RWPE1 (cell line): ENCODE results near the gene ZSCAN5B.
"Not testable (repeated sequence)": the region's sequence is repeated elsewhere in the genome, so short reads cannot be mapped to it uniquely, and the experiment has no call there.

Experiments
- CTCF ChIA-PET: fragments of 350-600 bp; sonication (Branson Sonifier 250); formaldehyde crosslinking; extraction: SDS; loops from one replicate; lab custom pipeline; 2021; lab: Yijun Ruan, JAX
- POLR2A ChIA-PET: fragments of 400-600 bp; formaldehyde crosslinking; extraction: SDS; loops from one replicate; lab custom pipeline; 2020; ENCODE audit warnings: antibody characterized with exemption; ENCODE audit not compliant: low non-redundant PET; lab: Yijun Ruan, JAX
- DNase-seq: peaks from one replicate; pipeline ENCODE4 v3.0.0; 2012; ENCODE audit warnings: low spot score
- H3K27ac ChIP-seq: fragments of 450-650 bp; 2 replicates; pipeline ENCODE4 v1.5.1; 2017
- CTCF ChIP-seq: fragments of 450-650 bp; conservative IDR thresholded peaks from 2 replicates; pipeline ENCODE4 v1.5.1; 2017; ENCODE audit warnings: low read depth, mild to moderate bottlenecking

The ZSCAN5B gene

GRCh38 chr19:56193981-56194640 is 3.5 kb downstream of the ZSCAN5B start:
- DNase-seq = no peak
- ChIA-PET CTCF (no interaction called here), POLR2A (no interaction called here)
- TF ChIP-seq CTCF = no peak
- no peak overlapping the region for H3K27ac ChIP-seq

GRCh38 chr19:56191711-56192110 is 5.9 kb downstream of the ZSCAN5B start:
- POLR2A ChIA-PET = no interaction called here

GRCh38 chr19:56191115-56191514 is 6.5 kb downstream of the ZSCAN5B start:
- DNase-seq = no peak
- no peak overlapping the region for H3K27ac ChIP-seq
- ChIA-PET CTCF (no interaction called here), POLR2A (no interaction called here)
- no peak for TF ChIP-seq CTCF

More at GRCh38 chr19:56191711-56192110, 5.9 kb downstream of the ZSCAN5B start:
- TF ChIP-seq CTCF = no peak
- CTCF ChIA-PET = no interaction called here
- DNase-seq = no peak
- no peak overlapping the region for H3K27ac ChIP-seq

- no peak for DNase-seq
- TF ChIP-seq CTCF = no peak
- ChIA-PET POLR2A (no interaction called here), CTCF (no interaction called here)
- no peak overlapping the region for H3K27ac ChIP-seq
Measured at GRCh38 chr19:56189785-56190184, 7.8 kb downstream of the ZSCAN5B start.

GRCh38 chr19:56177564-56178243 is 19.9 kb downstream of the ZSCAN5B start:
- H3K27ac ChIP-seq = no peak overlapping the region
- POLR2A ChIA-PET = no interaction called here
- no peak for DNase-seq
- no peak for TF ChIP-seq CTCF
- CTCF ChIA-PET = no interaction called here

GRCh38 chr19:56176881-56177280 is 20.7 kb downstream of the ZSCAN5B start:
- CTCF ChIA-PET = interaction anchor here (0.6 kb wide), 1 partner anchor 214 kb away, joined by 3 read pairs; no protein-coding TSS in a partner anchor
- TF ChIP-seq CTCF = no peak
- POLR2A ChIA-PET = no interaction called here
- no peak overlapping the region for H3K27ac ChIP-seq
- DNase-seq = no peak

- H3K27ac ChIP-seq, POLR2A ChIA-PET, DNase-seq: not testable (repeated sequence)
- CTCF ChIA-PET = interaction anchor here (0.6 kb wide), 1 partner anchor 213 kb away, joined by 3 read pairs; no protein-coding TSS in a partner anchor
Measured at GRCh38 chr19:56176310-56176709, 21.3 kb downstream of the ZSCAN5B start.

GRCh38 chr19:56175861-56176307 is 21.7 kb downstream of the ZSCAN5B start, which contains the start of gene GALP:
Gene GALP (plus strand): TSS chr19:56176008. CDS start chr19:56177109, 1,101 bp downstream.
- H3K27ac ChIP-seq, CTCF ChIA-PET, POLR2A ChIA-PET, DNase-seq: not testable (repeated sequence)
